ENCODE measurements around the gene ATP7A.
"Not testable (repeated sequence)": the region's sequence is repeated elsewhere in the genome, so short reads cannot be mapped to it uniquely, and the experiment has no call there.

ATP7A gene

GRCh38 chrX:77910108-77910840 lies at the start of gene ATP7A:
Gene ATP7A (plus strand): TSS chrX:77910693. CDS start chrX:77971642, 60,949 bp downstream.
- peak; percentile 94 for DNase-seq

GRCh38 chrX:77875372-77875771 lies 35.1 kb upstream of the ATP7A start:
- no peak for DNase-seq

DNA sequence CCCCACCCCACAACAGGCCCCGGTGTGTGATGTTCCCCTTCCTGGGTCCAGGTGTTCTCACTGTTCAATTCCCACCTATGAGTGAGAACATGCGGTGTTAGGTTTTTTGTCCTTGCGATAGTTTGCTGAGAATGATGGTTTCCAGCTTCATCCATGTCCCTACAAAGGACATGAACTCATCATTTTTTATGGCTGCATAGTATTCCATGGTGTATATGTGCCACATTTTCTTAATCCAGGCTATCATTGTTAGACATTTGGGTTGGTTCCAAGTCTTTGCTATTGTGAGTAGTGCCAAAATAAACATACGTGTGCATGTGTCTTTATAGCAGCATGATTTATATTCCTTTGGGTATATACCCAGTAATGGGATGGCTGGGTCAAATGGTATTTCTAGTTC lies 29.1 kb upstream of the ATP7A start:
- DNase-seq: not testable (repeated sequence)

- DNase-seq: no peak
Observed at GRCh38 chrX:77892887-77893286, 17.6 kb upstream of the ATP7A start.

GRCh38 chrX:77893713-77894112 lies 16.8 kb upstream of the ATP7A start:
- DNase-seq: no peak

GRCh38 chrX:77894921-77895886 lies 15.3 kb upstream of the ATP7A start, which contains the start of gene MAGT1:
Gene MAGT1 (minus strand): TSS chrX:77895435. CDS start chrX:77895410, 25 bp downstream.
- DNase-seq: peak; percentile 97

- peak; percentile 98 for DNase-seq
Observed at GRCh38 chrX:77899081-77899828, 11.2 kb upstream of the ATP7A start, which contains the start of gene COX7B. Gene COX7B (plus strand): TSS chrX:77899468. CDS start chrX:77899554, 86 bp downstream.

GRCh38 chrX:77900688-77901087 lies 9.8 kb upstream of the ATP7A start:
- DNase-seq: no peak

DNA sequence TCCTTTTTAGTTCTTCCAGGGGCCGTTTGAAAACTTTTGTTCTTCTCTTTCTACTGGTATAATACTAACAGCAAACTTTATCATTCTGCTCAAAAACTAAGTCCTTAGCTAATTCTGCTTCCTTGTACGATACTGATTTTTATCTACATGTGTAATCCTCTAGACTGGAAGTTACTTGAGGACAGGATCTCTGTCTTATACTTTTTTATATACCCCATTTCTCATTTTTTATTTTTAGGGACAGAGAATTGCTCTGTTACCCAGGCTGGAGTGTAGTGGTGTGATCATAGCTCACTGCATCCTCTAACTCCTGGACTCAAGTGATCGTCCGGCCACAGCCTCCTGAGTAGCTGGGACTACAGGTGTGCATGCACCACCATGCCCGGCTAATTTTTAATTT lies 9.0 kb upstream of the ATP7A start:
- DNase-seq: no peak

DNA sequence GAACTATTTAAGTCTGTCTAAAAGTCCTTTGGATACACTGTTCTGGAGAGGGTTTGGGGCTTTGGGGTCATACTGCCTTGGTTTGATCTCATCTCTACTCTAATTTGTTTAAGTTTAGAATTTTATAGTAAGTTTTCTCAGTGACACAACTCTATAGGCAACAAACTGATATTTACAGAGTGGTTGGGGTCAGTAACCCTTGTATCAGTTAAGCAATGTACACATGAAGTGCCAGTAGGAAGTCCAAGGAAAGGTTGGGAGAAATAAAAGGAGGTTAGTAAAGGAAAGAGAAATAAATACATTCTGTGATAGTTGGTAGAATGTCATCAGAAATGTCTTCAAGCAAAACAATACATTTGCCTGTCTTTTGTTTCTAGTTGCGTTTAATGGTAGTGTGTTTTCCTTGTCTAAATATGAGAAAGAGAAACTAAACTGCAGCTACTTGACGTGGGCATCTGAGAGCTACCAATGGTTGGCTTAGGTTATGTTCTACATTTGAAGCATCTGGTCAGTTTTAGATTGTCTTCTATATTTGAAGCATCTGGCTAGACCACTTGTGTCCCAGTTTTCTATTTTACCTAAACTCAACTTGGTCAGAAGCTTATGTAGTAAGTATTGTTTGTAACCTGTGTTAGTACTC lies 6.9 kb downstream of the ATP7A start:
- no peak for DNase-seq

- DNase-seq: no peak
Observed at GRCh38 chrX:77918568-77918967, 8.1 kb downstream of the ATP7A start.

DNA sequence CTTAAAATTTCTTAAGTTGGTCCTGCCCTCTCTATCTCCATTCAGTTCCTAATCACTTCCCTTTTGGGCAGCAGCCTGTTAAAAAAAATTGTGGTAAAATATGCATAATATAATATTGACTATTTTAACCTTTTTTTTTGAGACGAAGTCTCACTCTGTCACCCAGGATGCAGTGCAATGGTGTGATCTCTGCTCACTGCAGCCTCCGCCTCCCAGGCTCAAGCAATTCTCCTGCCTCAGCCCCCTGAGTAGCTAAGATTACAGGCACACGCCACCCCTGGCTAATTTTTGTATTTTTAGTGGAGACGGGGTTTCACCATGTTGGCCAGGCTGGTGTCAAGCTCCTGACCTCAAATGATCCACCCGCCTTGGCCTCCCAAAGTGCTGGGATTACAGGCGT lies 8.9 kb downstream of the ATP7A start:
- not testable (repeated sequence) for DNase-seq

DNA sequence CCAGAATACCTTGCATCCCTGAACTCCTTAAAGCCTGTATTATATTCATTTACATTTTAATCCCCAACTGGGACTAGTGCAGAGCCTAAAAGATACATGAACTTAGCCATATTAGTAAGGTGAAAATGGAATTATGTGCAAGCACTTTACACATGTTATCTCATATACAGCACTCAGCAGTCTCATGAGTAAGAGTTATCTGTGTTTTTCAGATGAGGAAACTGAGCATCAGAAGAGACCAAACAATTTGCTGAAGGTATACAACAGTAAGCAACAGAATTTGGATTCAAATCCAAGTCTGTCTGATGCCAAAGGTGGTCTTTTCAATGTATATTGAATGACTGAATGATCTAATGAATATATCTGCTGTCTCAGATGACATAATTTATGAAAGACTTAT lies 12.3 kb downstream of the ATP7A start:
- no peak for DNase-seq

- no peak for DNase-seq
Observed at GRCh38 chrX:77924320-77924859, 13.9 kb downstream of the ATP7A start.

- DNase-seq: no peak
Observed at GRCh38 chrX:77925764-77926163, 15.3 kb downstream of the ATP7A start.

DNA sequence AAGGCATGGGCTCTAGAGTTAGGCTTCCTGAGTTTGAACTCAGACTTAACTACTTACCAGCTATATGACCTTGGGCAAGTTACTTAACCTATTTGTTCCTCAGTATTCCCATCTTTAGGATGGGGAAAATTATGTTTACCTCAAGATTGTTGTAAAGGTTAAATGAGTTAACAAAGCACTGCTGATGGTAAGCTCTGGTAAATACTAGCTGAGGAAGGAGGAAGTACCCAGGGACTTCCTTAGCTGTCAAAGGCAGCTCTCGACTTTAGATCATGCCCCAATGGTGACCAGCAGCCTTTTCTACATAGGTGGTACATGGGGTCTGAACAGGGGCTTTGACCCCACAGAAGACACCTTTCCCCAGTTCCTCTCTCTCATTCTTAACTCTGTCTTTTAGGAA lies 20.1 kb downstream of the ATP7A start:
- no peak for DNase-seq

DNA sequence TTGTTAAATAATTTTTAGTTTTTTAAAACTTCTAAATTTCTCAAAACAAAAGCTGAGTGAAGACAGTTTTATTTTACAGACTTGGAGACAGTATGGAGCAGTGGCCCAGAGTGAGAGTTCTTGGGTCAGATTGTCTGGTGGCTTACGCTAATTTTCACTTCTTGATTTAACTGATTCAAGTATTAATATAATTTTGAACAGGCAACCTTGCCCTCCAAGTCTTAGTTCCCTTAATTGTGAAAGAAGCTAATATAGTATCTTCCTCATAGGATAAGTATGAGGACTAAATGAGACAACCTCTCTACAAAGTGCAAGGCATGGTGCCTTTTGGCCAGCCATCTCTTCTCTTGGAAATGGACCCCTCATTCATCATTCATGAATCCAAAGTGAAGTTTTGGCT lies 25.4 kb downstream of the ATP7A start:
- no peak for DNase-seq

DNA sequence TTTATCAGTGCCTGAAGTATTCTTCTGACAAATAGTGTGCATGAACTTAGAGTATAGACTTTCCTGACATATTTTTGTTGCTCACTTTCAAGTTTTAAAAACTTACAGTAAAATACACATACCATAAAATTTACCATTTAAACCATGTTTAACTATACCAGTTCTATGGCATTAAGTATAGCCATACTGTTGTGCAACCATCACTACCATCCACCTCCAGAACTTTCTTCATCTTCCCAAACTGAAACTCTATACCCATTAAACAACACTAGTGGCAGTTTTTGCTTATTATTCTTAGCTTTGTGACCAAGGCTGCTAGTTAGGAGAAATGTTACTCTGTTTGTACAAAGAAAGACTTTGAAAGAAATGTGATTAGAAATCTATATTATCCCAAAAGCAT lies 25.8 kb downstream of the ATP7A start:
- no peak for DNase-seq

GRCh38 chrX:77937291-77937690 lies 26.8 kb downstream of the ATP7A start:
- no peak for DNase-seq

GRCh38 chrX:77938083-77938680 lies 27.7 kb downstream of the ATP7A start:
- no peak for DNase-seq

DNA sequence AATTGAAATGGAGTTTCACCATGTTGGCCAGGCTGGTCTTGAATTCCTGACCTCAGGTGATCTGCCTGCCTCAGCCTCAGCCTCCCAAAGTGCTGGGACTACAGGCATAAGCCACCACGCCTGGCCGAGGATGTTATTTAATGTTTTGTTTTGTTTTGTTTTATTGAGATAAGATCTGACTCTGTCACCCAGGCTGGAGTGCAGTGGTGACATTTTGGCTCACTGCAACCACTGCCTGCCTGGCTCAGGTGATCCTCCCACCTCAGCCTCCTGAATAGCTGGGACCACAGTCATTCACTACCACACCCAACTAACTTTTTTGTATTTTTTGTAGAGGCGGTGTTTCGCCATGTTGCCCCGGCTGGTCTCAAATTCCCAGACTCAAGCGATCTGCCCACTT lies 34.5 kb downstream of the ATP7A start:
- not testable (repeated sequence) for DNase-seq
